ENCODE results near the gene TMEM238L.

TMEM238L gene

DNA sequence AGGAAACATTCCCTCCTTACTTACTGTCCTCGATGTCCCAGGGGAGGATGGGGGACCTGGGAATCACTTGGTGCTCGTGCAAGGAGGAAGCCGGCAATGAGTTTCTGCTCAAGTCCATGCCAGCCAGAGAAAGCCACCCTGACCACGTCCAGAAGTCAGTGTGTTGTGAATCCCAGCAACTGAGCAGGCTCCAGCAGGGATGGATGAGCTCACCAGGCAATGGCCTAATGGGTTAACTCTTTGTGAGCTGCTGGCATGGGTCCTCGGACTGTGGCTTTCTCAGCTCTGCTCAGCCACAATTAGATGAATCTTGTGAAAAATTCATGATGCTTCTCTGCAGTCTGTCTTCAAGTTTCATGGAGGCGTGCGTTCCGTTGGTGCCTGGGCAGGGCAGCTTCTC, 34.0 kb upstream of the TMEM238L start, which contains the start of gene PIRT:
Gene PIRT, minus strand, starts transcription at position 167 of the 400 bp plus-strand sequence. CDS start 12,442 bp downstream, outside the sequence.
- TF ChIP-seq, protein P1, sequence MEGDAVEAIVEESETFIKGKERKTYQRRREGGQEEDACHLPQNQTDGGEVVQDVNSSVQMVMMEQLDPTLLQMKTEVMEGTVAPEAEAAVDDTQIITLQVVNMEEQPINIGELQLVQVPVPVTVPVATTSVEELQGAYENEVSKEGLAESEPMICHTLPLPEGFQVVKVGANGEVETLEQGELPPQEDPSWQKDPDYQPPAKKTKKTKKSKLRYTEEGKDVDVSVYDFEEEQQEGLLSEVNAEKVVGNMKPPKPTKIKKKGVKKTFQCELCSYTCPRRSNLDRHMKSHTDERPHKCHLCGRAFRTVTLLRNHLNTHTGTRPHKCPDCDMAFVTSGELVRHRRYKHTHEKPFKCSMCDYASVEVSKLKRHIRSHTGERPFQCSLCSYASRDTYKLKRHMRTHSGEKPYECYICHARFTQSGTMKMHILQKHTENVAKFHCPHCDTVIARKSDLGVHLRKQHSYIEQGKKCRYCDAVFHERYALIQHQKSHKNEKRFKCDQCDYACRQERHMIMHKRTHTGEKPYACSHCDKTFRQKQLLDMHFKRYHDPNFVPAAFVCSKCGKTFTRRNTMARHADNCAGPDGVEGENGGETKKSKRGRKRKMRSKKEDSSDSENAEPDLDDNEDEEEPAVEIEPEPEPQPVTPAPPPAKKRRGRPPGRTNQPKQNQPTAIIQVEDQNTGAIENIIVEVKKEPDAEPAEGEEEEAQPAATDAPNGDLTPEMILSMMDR (IDR thresholded peaks at IDR 0.05; ENCODE audit: low read depth, low read length) = no peak
- H3K4me3 ChIP-seq (ENCODE audit: low read depth, low read length) = no peak within 1 kb of the TSS

DNA sequence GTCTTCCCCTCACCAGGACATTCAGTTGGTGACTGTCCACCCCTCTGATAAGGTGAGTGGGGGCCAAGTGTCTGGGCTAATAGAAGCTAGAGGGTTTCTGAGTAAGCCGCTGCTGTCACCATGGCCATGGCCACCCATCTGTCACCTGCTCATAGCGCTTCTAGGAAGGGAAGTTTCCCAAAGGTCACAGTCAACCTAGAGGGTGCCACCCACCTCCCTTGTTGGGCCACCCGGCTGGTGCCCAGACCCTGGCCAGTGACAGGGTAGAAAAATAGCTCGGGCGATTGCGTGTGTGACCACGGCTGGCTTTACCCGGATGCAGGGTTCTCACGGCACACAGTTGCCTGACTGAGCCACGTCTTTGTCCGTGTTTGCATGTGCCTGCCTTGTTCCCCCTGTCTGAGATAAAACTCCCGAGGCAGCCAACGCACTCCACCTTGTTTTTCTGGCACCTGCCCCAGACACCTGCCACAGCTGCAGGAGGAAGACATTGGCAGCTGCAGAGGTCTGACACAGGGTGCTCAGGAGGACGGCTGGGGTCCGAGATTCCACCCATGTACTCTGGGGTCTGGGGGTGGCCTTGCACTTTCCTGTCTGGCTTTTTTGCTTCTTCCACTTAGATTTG, 33.2 kb upstream of the TMEM238L start:
- no peak overlapping the region for H3K4me3 ChIP-seq (ENCODE audit: low read depth, low read length)
- TF ChIP-seq, protein P1 (IDR thresholded peaks at IDR 0.05; ENCODE audit: low read depth, low read length) = no peak

DNA sequence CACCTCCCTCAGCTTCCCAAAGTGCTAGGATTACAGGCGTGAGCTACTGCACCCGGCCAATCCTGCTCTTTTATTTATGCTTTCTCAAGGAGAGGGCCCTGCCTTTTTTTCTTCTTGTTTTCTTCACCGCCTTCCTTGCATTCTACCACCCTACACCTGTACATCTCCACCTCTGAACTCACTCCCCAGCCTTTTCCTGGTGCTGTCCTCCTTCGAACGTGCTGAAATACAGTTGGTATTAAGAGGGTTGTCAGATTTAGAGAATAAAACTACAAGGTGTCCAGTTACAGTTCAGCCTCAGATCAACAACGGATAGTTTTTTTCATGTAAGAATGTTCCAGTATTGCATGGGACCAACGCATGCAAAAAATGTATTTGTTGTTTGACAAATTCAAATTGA, 32.2 kb upstream of the TMEM238L start:
- H3K4me3 ChIP-seq (ENCODE audit: low read depth, low read length) = no peak overlapping the region
- TF ChIP-seq, protein P1 (IDR thresholded peaks at IDR 0.05; ENCODE audit: low read depth, low read length) = no peak

DNA sequence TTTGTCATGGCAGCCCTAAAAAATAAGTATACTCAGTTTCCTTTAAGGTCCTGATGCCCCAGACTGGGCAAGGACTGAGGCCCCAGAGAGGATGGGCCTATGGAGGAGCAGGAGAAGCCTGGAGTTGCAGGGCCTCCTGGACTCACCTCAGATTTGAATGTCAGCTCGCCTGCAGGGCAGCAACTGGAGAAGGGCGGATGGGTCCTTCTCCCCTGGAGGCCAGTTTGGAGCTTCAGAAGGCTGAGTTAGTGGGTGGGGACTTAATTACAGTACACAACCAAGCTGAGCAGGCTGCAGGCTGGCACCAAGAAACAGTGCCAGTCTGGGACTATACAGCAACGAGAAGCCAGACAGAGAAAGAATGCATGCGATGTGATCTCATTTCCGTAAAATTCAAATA, 27.8 kb upstream of the TMEM238L start:
- TF ChIP-seq, protein P1 (IDR thresholded peaks at IDR 0.05; ENCODE audit: low read depth, low read length) = no peak
- H3K4me3 ChIP-seq (ENCODE audit: low read depth, low read length) = no peak overlapping the region

DNA sequence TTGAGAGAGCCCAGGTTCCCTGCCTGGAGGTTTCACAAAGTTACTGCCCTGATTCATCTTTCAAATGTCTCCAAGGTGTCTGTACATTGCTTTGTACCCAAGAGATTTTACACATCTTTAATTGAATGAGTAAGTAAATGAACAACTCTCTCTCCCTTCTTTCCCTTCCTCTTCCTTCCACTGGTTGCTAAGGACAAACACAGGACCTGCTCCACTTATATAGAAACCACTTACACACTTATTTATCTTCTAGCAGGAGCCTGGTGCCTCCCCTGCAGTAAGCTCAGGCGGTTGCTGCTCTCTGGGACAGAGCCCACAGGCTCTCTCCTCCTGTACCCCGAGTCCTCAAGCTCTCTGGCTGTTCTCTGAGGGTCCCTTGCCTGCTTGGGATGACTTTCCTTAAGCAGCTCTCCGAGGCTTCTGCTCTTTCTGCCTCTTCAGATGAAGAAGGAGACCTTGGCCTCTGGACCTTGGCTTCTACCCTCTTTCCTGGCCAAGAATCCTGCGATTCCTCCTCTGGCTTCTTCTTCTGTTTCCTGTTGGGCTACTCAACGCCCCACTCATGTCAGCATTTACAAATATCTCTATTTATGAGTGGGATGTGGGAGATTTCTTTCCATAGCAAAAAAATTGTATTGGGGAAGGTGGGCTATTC, 24.1 kb upstream of the TMEM238L start:
- no peak overlapping the region for H3K4me3 ChIP-seq (ENCODE audit: low read depth, low read length)
- TF ChIP-seq, protein P1 (IDR thresholded peaks at IDR 0.05; ENCODE audit: low read depth, low read length) = no peak

DNA sequence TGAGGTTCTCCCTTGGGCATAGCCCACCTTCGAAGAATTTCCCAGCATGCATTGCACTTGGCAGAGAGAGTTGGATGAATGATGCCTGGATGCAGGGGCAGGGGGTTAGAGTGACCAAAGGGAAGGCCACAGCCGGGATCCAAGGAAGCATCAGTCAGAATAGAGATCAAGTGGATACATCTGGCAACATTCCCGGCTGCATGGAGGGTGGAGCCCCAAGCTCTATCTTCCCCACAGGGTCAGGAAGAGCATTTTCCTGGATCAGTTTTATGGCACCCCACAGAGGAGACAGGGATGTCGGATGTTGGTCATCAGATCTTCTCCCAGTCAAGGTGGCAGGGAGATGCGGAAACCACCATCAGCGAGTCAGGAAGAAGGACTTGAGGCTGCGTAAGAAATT, 21.0 kb upstream of the TMEM238L start:
- TF ChIP-seq, protein P1 (IDR thresholded peaks at IDR 0.05; ENCODE audit: low read depth, low read length) = no peak
- no peak overlapping the region for H3K4me3 ChIP-seq (ENCODE audit: low read depth, low read length)

DNA sequence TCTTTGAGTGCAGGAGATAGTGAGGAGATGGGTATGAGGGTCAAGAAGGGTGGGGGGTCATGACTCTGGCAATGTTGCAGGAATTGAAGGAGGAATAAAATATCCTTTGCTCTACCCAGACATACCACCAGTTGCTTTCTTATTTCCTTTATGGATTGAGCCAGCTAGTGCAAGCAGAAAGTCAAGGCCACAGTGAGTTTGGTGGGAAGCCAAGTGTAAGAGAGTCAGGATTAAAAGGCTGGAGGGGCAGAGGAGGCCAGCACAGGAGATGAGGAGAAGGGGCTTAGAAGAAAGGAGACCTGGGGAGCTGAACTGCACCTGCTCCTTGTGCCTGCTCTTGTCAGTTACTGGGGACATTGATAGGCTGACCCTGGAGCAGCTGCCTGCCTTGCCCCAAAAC, 17.9 kb upstream of the TMEM238L start:
- TF ChIP-seq, protein P1 (IDR thresholded peaks at IDR 0.05; ENCODE audit: low read depth, low read length) = no peak
- H3K4me3 ChIP-seq (ENCODE audit: low read depth, low read length) = no peak overlapping the region

Measured in WI38 (cell line).